GM19240 (cell line): ENCODE data around the gene GPD1.

Experiments
- DNase-seq: peaks from one replicate; pipeline ENCODE4 v3.0.0; 2011; ENCODE audit warnings: low spot score; ENCODE audit not compliant: insufficient read length

GPD1 gene

DNA sequence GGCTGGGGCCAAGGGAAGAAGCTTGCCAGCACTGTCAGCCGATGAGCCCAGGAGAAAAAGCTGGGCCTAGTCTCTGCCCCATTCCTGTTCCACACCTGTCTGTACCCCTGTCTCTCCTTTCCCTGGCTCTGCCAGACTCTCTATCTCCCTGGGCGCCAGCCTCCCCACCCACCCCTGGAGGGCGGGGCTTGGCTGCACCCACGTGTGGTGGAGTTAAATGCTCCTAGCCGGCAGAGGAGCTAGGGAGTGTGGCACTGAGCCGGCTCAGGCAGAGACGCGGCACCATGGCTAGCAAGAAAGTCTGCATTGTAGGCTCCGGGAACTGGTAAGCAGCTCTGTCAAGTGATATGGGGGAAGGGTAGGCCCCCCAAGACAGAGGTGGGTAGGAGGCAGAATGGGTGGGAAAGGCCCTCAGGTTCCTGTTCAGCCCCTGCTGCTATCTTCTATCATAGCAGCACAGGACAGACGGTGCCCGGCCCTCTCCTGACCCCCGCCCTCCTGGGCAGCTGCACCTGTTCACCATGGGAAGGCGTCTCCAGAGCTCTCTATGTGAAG, at the start of gene GPD1:
TSS of gene GPD1 (plus strand) at position 242 of the 555 bp plus-strand sequence. CDS start at position 285, 43 bp downstream.
- no peak for DNase-seq

DNA sequence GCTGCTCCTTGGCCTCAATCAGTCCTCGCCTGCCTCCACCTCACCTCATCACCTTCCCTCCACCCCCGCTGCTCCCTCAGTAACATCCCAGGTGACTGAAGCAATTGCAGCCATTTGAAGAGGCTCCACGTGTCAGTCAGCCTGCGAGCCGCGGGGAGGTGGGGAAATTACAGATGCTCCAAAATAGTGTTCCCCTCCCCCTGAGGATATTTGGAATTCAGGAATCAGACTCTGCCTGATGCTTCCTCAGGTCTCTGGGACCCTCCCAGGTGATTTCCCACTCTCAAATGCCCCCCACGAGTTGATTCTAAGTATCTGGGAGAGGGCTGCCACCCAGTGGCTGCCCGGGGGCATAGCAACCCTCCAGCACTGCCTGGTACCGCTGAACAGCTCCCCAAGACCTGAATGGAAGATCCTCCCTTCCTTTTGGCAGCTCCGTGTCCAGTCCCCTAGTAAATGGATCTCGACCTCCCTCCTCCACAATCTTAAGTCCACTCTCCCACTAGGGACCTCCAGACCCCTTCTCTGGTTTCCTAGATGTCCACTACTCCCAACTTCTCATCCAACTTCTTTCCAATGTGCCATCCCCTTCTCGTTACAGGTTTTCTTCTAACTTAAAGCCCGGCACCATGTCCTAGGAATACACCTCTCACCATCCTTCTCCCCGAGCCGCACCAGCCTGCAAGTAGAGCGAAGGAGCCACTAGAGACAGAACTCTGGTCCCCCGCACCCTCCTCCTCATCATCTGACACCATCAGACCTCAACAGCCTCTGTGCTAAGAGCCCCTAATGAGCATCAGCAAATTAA, 47.8 kb upstream of the GPD1 start:
- peak; percentile 90 for DNase-seq

- no peak for DNase-seq
Observed at GRCh38 chr12:50056639-50056976, 47.2 kb upstream of the GPD1 start.

- no peak for DNase-seq
Observed at GRCh38 chr12:50057000-50057841, 46.6 kb upstream of the GPD1 start, which contains the start of gene ASIC1. TSS of gene ASIC1 (plus strand) at chr12:50057596. CDS start at chr12:50058767, 1,171 bp downstream.

GRCh38 chr12:50057896-50058670, 45.7 kb upstream of the GPD1 start:
- DNase-seq, result no peak

DNA sequence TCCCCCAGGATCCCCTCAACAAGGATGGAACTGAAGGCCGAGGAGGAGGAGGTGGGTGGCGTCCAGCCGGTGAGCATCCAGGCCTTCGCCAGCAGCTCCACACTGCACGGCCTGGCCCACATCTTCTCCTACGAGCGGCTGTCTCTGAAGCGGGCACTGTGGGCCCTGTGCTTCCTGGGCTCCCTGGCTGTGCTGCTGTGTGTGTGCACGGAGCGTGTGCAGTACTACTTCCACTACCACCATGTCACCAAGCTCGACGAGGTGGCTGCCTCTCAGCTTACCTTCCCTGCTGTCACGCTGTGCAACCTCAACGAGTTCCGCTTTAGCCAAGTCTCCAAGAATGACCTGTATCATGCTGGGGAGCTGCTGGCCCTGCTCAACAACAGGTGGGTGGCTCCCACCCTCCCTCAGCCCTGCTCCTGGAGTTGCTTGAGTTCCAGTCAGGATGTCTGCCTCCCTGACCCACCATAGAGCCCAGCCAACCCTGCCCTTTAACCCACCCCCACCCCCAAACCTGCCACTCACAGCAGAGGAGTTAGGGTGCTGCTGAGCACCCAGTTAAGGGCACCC, 45.0 kb upstream of the GPD1 start:
- DNase-seq, result no peak

GRCh38 chr12:50059440-50060119, 44.2 kb upstream of the GPD1 start:
- no peak for DNase-seq

GRCh38 chr12:50060120-50060468, 43.7 kb upstream of the GPD1 start:
- no peak for DNase-seq

DNA sequence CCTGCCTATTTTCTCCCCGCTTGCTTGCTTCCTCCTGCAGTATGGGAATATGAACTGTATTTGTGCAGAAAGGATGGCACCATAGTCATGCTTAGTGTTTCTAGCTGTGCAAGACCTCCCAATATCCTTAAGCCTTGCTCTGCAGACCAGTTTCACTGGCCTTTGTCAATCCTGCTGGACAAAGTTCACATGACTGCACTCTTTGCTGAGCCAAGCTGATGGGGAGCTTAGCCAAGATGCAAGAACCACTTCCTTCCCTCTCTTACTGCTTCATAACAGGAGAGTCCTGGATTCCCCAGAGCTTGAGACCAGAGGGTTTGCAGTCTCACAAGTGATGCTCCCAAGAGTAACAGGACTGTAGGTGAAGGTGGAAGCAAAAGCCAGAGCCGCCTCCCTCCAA, 42.6 kb upstream of the GPD1 start:
- DNase-seq, result no peak

- DNase-seq, result no peak
Observed at GRCh38 chr12:50061946-50062686, 41.7 kb upstream of the GPD1 start.

- no peak for DNase-seq
Observed at GRCh38 chr12:50062728-50063460, 40.9 kb upstream of the GPD1 start.

- DNase-seq, result no peak
Observed at GRCh38 chr12:50065726-50066310, 38.0 kb upstream of the GPD1 start.

GRCh38 chr12:50066402-50066801, 37.4 kb upstream of the GPD1 start:
- DNase-seq, result no peak

DNA sequence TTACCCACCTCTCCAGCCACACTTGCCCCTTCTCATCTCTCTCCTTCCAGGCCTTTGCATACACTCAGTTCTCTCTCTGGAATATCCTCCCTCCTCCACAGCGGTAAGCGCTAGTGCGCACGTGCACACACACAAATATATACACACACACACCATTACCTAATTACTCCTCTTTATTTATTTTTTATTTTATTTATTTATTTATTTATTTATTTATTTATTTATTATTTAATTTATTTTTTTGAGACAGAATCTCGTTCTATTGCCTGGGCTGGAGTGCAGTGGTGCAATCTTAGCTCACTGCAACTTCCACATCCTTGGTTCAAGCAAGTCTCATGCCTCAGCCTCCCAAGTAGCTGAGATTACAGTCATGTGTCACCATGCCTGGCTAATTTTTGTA, 34.7 kb upstream of the GPD1 start:
- DNase-seq, result no peak

GRCh38 chr12:50069539-50069938, 34.3 kb upstream of the GPD1 start:
- no peak for DNase-seq

DNA sequence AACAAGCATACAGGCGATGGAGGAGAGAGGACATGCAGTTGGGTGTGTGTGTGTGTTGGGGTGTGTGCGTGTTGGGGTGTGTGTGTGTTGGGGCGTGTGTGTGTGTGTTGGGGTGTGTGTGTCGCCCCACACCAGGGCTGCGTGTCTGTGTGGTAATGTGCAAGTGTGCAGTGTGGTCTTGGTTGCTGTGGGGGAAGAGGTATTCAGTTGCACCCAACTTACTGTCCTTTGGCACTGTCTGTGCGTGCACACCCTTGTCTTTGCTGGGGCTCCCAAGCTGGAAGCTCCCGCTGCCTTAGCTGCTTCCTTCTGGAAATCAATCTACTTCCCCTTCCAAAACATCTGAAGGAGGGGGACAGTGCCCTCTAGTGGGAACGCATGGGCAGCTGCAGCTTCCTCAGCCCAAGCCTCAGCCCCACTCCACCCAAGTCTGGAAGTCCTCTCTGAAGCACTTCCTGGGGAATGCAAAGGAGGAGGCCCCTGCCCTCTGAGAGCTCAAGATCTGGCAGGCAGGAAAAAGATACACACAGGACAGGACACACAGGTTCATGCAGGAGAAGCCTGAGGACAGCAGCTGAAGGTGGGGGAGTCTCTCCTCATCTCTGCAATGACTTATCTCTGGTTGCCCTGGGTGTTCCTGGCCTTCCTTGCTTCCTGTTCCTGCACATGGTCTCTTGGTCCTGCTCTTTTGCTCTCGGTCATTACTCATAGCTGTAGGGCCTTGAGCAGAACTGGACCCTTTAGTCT, 33.3 kb upstream of the GPD1 start:
- no peak for DNase-seq

- no peak for DNase-seq
Observed at GRCh38 chr12:50072198-50072907, 31.5 kb upstream of the GPD1 start.
